Measurements from ENCODE around the gene UBQLNL. TPM values are rescaled to one million over a fixed set of nuclear protein-coding genes. Genes with fewer than 3 reads are reported as not detected.

UBQLNL gene
- total RNA-seq, 4 donors from 2014 or later, result 1.2 to 3.7 (median 2.1) TPM

GRCh38 chr11:5553343-5553742 is 36.8 kb upstream of the UBQLNL start:
- H3K27ac ChIP-seq, result no peak overlapping the region
- TF ChIP-seq CTCF (IDR thresholded peaks at IDR 0.05) (no peak), POLR2A (IDR thresholded peaks at IDR 0.05) (no peak), EP300 (IDR thresholded peaks at IDR 0.05) (no peak)
- no peaks in the 10 kb centered on the region for H3K36me3 ChIP-seq
- H3K4me3 ChIP-seq, result no peak overlapping the region
- no peaks in the 10 kb centered on the region for H3K27me3 ChIP-seq
- no peaks in the 10 kb centered on the region for H3K9me3 ChIP-seq
- no peaks in the 10 kb centered on the region for H3K4me1 ChIP-seq
- no peak for DNase-seq (ENCODE audit: low spot score in 2 of 2)

- Histone ChIP-seq H3K27me3 (no peaks in the 10 kb centered on the region), H3K36me3 (no peaks in the 10 kb centered on the region), H3K27ac (no peak overlapping the region), H3K4me3 (no peak overlapping the region), H3K4me1 (no peaks in the 10 kb centered on the region), H3K9me3 (no peaks in the 10 kb centered on the region)
- TF ChIP-seq CTCF (IDR thresholded peaks at IDR 0.05), result no peak
- no peak for TF ChIP-seq EP300 (IDR thresholded peaks at IDR 0.05)
- TF ChIP-seq POLR2A (IDR thresholded peaks at IDR 0.05), result no peak
- WGBS, 2 donors, result 75 to 86% methylated on average over 5 of the region's 5 CpGs
- DNase-seq (ENCODE audit: low spot score in 2 of 2), result no peak
Observed at GRCh38 chr11:5550440-5551095, 34.1 kb upstream of the UBQLNL start.

- Histone ChIP-seq H3K27me3 (no peaks in the 10 kb centered on the region), H3K4me1 (no peaks in the 10 kb centered on the region), H3K36me3 (no peaks in the 10 kb centered on the region), H3K9me3 (no peaks in the 10 kb centered on the region), H3K27ac (no peak within 1 kb of the TSS), H3K4me3 (no peak within 1 kb of the TSS)
- no peak for TF ChIP-seq EP300 (IDR thresholded peaks at IDR 0.05)
- TF ChIP-seq POLR2A (IDR thresholded peaks at IDR 0.05), result no peak
- no peak for TF ChIP-seq CTCF (IDR thresholded peaks at IDR 0.05)
- 36 to 50% methylated on average over 1 of the region's 1 CpG for WGBS, 2 donors
- no peak for DNase-seq (ENCODE audit: low spot score in 2 of 2)
Observed at GRCh38 chr11:5548440-5548839, 31.9 kb upstream of the UBQLNL start, which contains the start of gene OR52H1. TSS of gene OR52H1 (minus strand) at chr11:5548540. CDS start at chr11:5545505, 3,035 bp downstream.

GRCh38 chr11:5547982-5548381 is 31.5 kb upstream of the UBQLNL start:
- no peak overlapping the region for H3K4me3 ChIP-seq
- no peaks in the 10 kb centered on the region for H3K9me3 ChIP-seq
- WGBS, 2 donors, result 97 to 100% methylated on average over 1 of the region's 1 CpG
- no peak for DNase-seq (ENCODE audit: low spot score in 2 of 2)
- H3K27ac ChIP-seq, result no peak overlapping the region
- H3K4me1 ChIP-seq, result no peaks in the 10 kb centered on the region
- H3K27me3 ChIP-seq, result no peaks in the 10 kb centered on the region
- no peaks in the 10 kb centered on the region for H3K36me3 ChIP-seq
- no peak for TF ChIP-seq CTCF (IDR thresholded peaks at IDR 0.05)
- TF ChIP-seq EP300 (IDR thresholded peaks at IDR 0.05), result no peak
- TF ChIP-seq POLR2A (IDR thresholded peaks at IDR 0.05), result no peak

- no peaks in the 10 kb centered on the region for H3K27me3 ChIP-seq
- DNase-seq (ENCODE audit: low spot score in 2 of 2), result no peak
- WGBS, 2 donors, result 74 to 76% methylated on average over 3 of the region's 3 CpGs
- H3K9me3 ChIP-seq, result no peaks in the 10 kb centered on the region
- no peaks in the 10 kb centered on the region for H3K36me3 ChIP-seq
- H3K4me1 ChIP-seq, result no peaks in the 10 kb centered on the region
- no peak overlapping the region for H3K4me3 ChIP-seq
- TF ChIP-seq EP300 (IDR thresholded peaks at IDR 0.05), result no peak
- TF ChIP-seq POLR2A (IDR thresholded peaks at IDR 0.05), result no peak
- TF ChIP-seq CTCF (IDR thresholded peaks at IDR 0.05), result no peak
- no peak overlapping the region for H3K27ac ChIP-seq
Observed at GRCh38 chr11:5546457-5546856, 30.0 kb upstream of the UBQLNL start.
